Activated CD4-positive, alpha-beta memory T cell treated with anti-CD3 and anti-CD28 coated beads for 36 hours (primary cell): ENCODE results near the gene KRT38. TPM values are rescaled to one million over a fixed set of nuclear protein-coding genes. Genes with fewer than 3 reads are reported as not detected.

Experiments
- CTCF ChIA-PET: fragments of 350-600 bp; sonication (Branson Sonifier 250); formaldehyde crosslinking; loops from one replicate; lab custom pipeline; 2021; ENCODE audit warnings: antibody characterized with exemption, inconsistent platforms; lab: Charles Lee
- POLR2A ChIA-PET: fragments of 350-600 bp; sonication (Branson Sonifier 250); formaldehyde crosslinking; loops from one replicate; lab custom pipeline; 2021; ENCODE audit warnings: antibody characterized with exemption; lab: Charles Lee
- DNase-seq: peaks from one replicate; pipeline ENCODE4 v3.0.0-alpha.2; 2020
- H3K27ac Mint-ChIP-seq: one replicate; pipeline ENCODE4 v1.8.0; 2021; ENCODE audit warnings: mixed read lengths
- H3K27me3 Mint-ChIP-seq: one replicate; pipeline ENCODE4 v1.8.0; 2021; ENCODE audit warnings: mixed read lengths
- H3K36me3 Mint-ChIP-seq: one replicate; pipeline ENCODE4 v1.8.0; 2021; ENCODE audit warnings: mixed read lengths
- H3K4me1 Mint-ChIP-seq: one replicate; pipeline ENCODE4 v1.8.0; 2021; ENCODE audit warnings: low read depth, mixed read lengths
- H3K4me3 Mint-ChIP-seq: one replicate; pipeline ENCODE4 v1.8.0; 2021; ENCODE audit warnings: mild to moderate bottlenecking, mixed read lengths
- H3K9me3 Mint-ChIP-seq: one replicate; pipeline ENCODE4 v1.8.0; 2021; ENCODE audit warnings: mixed read lengths
- intact Hi-C: fragments of 100-400 bp; cut with micrococcal nuclease; formaldehyde crosslinking; loops from one replicate; pipeline ENCODE4 v1.15.1; 2023
- total RNA-seq, 2 experiments: library from RNA; stranded (reverse); gene quantifications; one replicate each; pipeline ENCODE4 v1.2.3, GENCODE V29; 2021

KRT38 gene
- total RNA-seq, 2 experiments from 2014 or later, result not detected

- intact Hi-C loops, result no loop called here
- no peaks in the 10 kb centered on the region for H3K36me3 Mint-ChIP-seq
- ChIA-PET CTCF (interaction anchor here (0.6 kb wide), 1 partner anchor 17 kb away, joined by 3 read pairs; no protein-coding TSS in a partner anchor), POLR2A (no interaction called here)
- no peak overlapping the region for H3K27ac Mint-ChIP-seq
- DNase-seq, result no peak
- H3K27me3 Mint-ChIP-seq, result no peaks in the 10 kb centered on the region
- H3K4me1 Mint-ChIP-seq, result no peaks in the 10 kb centered on the region
- H3K9me3 Mint-ChIP-seq, result no peaks in the 10 kb centered on the region
- H3K4me3 Mint-ChIP-seq, result no peak overlapping the region
These were observed 14.5 kb upstream of the KRT38 start for GRCh38 chr17:41455236-41455635.

GRCh38 chr17:41453066-41453465, 12.3 kb upstream of the KRT38 start:
- Mint-ChIP-seq H3K36me3 (no peaks in the 10 kb centered on the region), H3K4me3 (no peak overlapping the region), H3K27ac (no peak overlapping the region), H3K4me1 (no peaks in the 10 kb centered on the region), H3K9me3 (no peaks in the 10 kb centered on the region), H3K27me3 (no peaks in the 10 kb centered on the region)
- CTCF ChIA-PET, result no interaction called here
- intact Hi-C loops, result no loop called here
- POLR2A ChIA-PET, result no interaction called here
- no peak for DNase-seq

GRCh38 chr17:41452281-41452680, 11.5 kb upstream of the KRT38 start:
- H3K27ac Mint-ChIP-seq, result no peak overlapping the region
- no peak overlapping the region for H3K4me3 Mint-ChIP-seq
- intact Hi-C loops, result no loop called here
- no peaks in the 10 kb centered on the region for H3K4me1 Mint-ChIP-seq
- POLR2A ChIA-PET, result interaction anchor here (0.5 kb wide), 1 partner anchor 363 kb away, joined by 3 read pairs; no protein-coding TSS in a partner anchor
- H3K27me3 Mint-ChIP-seq, result no peaks in the 10 kb centered on the region
- H3K36me3 Mint-ChIP-seq, result no peaks in the 10 kb centered on the region
- CTCF ChIA-PET, result interaction anchor here (1.8 kb wide), 1 partner anchor 211 kb away, joined by 4 read pairs; no protein-coding TSS in a partner anchor
- no peak for DNase-seq
- H3K9me3 Mint-ChIP-seq, result no peaks in the 10 kb centered on the region

DNA sequence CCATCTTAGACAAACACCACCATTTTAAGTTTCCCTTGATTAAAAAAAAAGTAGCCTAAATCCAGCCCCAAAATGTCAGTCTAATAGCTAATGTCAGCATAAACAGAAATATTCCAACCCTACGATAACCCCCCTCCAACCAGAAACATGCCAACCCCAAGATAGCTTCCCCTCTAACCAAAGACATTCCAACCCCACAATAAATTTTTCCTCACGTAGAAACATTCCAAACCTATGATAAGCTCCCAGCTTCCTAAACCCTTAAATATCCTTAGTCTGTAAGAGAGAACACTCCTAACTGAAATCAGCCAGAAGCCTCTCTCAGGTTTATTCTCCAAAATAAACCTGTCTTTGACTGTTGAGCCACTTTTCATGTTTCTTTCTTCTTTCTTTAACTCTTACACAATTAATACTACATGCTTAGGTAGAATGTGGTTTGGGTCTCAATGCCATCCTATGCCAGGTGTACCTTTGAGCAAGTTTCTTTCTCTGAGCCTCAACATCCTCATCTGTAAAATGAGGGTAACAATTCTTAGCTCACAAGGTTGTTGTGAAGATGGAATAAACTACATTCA, 10.5 kb upstream of the KRT38 start:
- CTCF ChIA-PET, result interaction anchor here (1.8 kb wide), 1 partner anchor 212 kb away, joined by 4 read pairs; no protein-coding TSS in a partner anchor
- Mint-ChIP-seq H3K4me3 (no peak overlapping the region), H3K4me1 (no peaks in the 10 kb centered on the region), H3K36me3 (no peaks in the 10 kb centered on the region), H3K9me3 (no peaks in the 10 kb centered on the region), H3K27ac (no peak overlapping the region), H3K27me3 (no peaks in the 10 kb centered on the region)
- POLR2A ChIA-PET, result no interaction called here
- intact Hi-C loops, result no loop called here
- DNase-seq, result no peak

DNA sequence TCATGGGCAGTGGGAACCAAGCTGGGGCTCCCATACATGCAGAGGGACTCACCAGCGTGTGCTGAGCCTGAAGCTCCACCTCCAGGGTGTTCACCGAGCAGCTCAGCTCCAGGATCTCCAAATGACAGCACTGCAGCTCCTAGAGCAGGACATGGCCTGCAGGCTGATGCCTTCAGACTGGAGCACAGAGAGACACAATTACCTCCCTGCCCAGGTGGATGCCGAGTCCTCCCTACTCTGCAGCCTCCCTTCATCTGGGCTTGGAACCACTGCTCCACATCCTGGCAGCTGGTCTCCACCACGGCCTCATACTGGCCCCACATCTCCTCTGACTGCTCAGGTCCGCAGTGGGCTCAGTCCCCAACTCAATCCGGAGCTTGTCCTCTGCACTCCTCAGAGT, 8.2 kb upstream of the KRT38 start:
- Mint-ChIP-seq H3K4me1 (no peaks in the 10 kb centered on the region), H3K4me3 (no peak overlapping the region), H3K36me3 (no peaks in the 10 kb centered on the region), H3K27ac (no peak overlapping the region), H3K9me3 (no peaks in the 10 kb centered on the region), H3K27me3 (no peaks in the 10 kb centered on the region)
- CTCF ChIA-PET, result no interaction called here
- POLR2A ChIA-PET, result no interaction called here
- intact Hi-C loops, result no loop called here
- DNase-seq, result no peak

- H3K27me3 Mint-ChIP-seq, result no peaks in the 10 kb centered on the region
- CTCF ChIA-PET, result interaction anchor here (1.7 kb wide), 1 partner anchor 100 kb away, joined by 6 read pairs; no protein-coding TSS in a partner anchor
- H3K4me3 Mint-ChIP-seq, result no peak overlapping the region
- H3K36me3 Mint-ChIP-seq, result no peaks in the 10 kb centered on the region
- no peak overlapping the region for H3K27ac Mint-ChIP-seq
- POLR2A ChIA-PET, result no interaction called here
- DNase-seq, result no peak
- intact Hi-C loops, result no loop called here
- H3K9me3 Mint-ChIP-seq, result no peaks in the 10 kb centered on the region
- no peaks in the 10 kb centered on the region for H3K4me1 Mint-ChIP-seq
These were observed 7.7 kb upstream of the KRT38 start for GRCh38 chr17:41448506-41448905.

DNA sequence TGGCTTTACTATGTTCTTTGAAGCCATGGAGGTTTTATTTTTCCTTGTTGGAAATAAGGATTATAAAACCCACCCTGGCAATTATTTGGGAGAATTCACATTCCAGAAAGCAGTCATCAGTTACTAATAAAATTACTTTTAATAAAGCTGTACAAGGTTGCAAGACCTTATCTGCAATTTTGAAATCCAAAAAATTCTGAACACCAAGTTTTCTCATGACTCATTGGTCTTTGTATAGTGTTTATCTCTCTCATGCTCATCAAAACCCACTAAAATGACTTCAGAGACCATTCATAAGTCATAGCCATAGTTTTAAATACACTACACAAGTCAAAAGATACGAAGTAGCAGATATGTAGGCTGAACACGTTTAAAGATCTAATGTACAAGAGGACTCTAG, 6.0 kb upstream of the KRT38 start:
- intact Hi-C loops, result no loop called here
- Mint-ChIP-seq H3K4me1 (no peaks in the 10 kb centered on the region), H3K27ac (no peak overlapping the region), H3K27me3 (no peaks in the 10 kb centered on the region), H3K36me3 (no peaks in the 10 kb centered on the region), H3K4me3 (no peak overlapping the region), H3K9me3 (no peaks in the 10 kb centered on the region)
- ChIA-PET CTCF (interaction anchor here (1.1 to 1.7 kb wide), 2 partner anchors 13 to 102 kb away, joined by 3 to 6 read pairs; no protein-coding TSS in a partner anchor), POLR2A (no interaction called here)
- DNase-seq, result no peak

DNA sequence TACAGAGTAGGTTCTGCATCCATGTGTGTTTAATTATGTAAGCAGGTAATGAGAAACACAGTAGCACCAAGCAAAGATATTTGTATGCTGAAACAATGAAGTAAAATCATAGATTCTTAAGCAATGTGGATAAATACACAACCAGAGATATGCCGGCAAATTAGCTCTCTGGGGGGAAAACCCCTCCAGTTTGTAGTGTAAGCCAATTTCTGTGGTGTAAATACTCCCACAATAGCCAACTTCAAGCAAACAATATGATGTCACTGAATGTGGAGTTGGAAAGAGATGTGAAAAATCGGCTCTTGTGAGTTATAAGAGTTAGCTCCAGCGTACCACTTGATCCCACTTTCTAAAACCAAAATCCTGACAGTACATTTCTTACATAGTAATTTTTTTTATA, 3.9 kb upstream of the KRT38 start:
- ChIA-PET POLR2A (no interaction called here), CTCF (no interaction called here)
- intact Hi-C loops, result no loop called here
- Mint-ChIP-seq H3K36me3 (no peaks in the 10 kb centered on the region), H3K9me3 (no peaks in the 10 kb centered on the region), H3K27ac (no peak overlapping the region), H3K4me3 (no peak overlapping the region), H3K27me3 (no peaks in the 10 kb centered on the region), H3K4me1 (no peaks in the 10 kb centered on the region)
- no peak for DNase-seq

GRCh38 chr17:41444186-41444585, 3.4 kb upstream of the KRT38 start:
- ChIA-PET CTCF (no interaction called here), POLR2A (no interaction called here)
- H3K9me3 Mint-ChIP-seq, result no peaks in the 10 kb centered on the region
- H3K27me3 Mint-ChIP-seq, result no peaks in the 10 kb centered on the region
- no peak overlapping the region for H3K27ac Mint-ChIP-seq
- no peaks in the 10 kb centered on the region for H3K36me3 Mint-ChIP-seq
- H3K4me3 Mint-ChIP-seq, result no peak overlapping the region
- intact Hi-C loops, result no loop called here
- no peak for DNase-seq
- H3K4me1 Mint-ChIP-seq, result no peaks in the 10 kb centered on the region

GRCh38 chr17:41442739-41443138, 2.0 kb upstream of the KRT38 start:
- intact Hi-C loops, result no loop called here
- no peak overlapping the region for H3K4me3 Mint-ChIP-seq

GRCh38 chr17:41439375-41439774, 1.4 kb downstream of the KRT38 start:
- Mint-ChIP-seq H3K36me3 (no peaks in the 10 kb centered on the region), H3K4me3 (no peak overlapping the region), H3K4me1 (no peaks in the 10 kb centered on the region), H3K27me3 (no peaks in the 10 kb centered on the region), H3K27ac (no peak overlapping the region), H3K9me3 (no peaks in the 10 kb centered on the region)
- DNase-seq, result no peak
- ChIA-PET CTCF (no interaction called here), POLR2A (no interaction called here)
- intact Hi-C loops, result no loop called here

More at GRCh38 chr17:41442739-41443138, 2.0 kb upstream of the KRT38 start:
- ChIA-PET CTCF (no interaction called here), POLR2A (no interaction called here)
- Mint-ChIP-seq H3K9me3 (no peaks in the 10 kb centered on the region), H3K27ac (no peak overlapping the region), H3K36me3 (no peaks in the 10 kb centered on the region), H3K4me1 (no peaks in the 10 kb centered on the region), H3K27me3 (no peaks in the 10 kb centered on the region)
- DNase-seq, result no peak

DNA sequence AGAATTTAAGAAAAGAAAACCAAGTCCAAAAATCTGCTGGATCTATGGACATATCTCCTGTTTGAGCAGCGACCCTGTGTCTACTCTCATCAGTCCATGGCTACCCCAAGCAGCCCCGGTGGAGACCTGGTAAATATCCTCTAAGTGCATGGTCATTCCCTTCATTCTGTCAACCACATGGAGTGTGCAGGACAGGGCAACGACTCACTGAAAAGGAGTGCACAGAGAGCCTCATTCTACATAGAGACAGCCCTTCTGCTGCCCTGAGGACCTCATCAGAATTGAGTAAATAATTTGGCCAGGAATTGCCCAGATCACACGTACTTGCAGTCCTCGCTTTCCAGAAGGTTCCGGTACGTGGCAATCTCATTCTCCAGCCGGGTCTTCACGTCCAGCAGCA, 3.0 kb downstream of the KRT38 start:
- intact Hi-C loops, result no loop called here
- Mint-ChIP-seq H3K4me1 (no peaks in the 10 kb centered on the region), H3K4me3 (no peak overlapping the region), H3K9me3 (no peaks in the 10 kb centered on the region), H3K27ac (no peak overlapping the region), H3K27me3 (no peaks in the 10 kb centered on the region), H3K36me3 (no peaks in the 10 kb centered on the region)
- ChIA-PET POLR2A (no interaction called here), CTCF (no interaction called here)
- no peak for DNase-seq

GRCh38 chr17:41437254-41437653, 3.5 kb downstream of the KRT38 start:
- Mint-ChIP-seq H3K4me1 (no peaks in the 10 kb centered on the region), H3K27ac (no peak overlapping the region), H3K9me3 (no peaks in the 10 kb centered on the region), H3K4me3 (no peak overlapping the region), H3K27me3 (no peaks in the 10 kb centered on the region), H3K36me3 (no peaks in the 10 kb centered on the region)
- intact Hi-C loops, result no loop called here
- DNase-seq, result no peak
- POLR2A ChIA-PET, result no interaction called here
- CTCF ChIA-PET, result no interaction called here
